Heart left ventricle (tissue), 16 donors: ENCODE data around the gene NAALADL2. TPM values are rescaled to one million over a fixed set of nuclear protein-coding genes. Genes with fewer than 3 reads are reported as not detected.

Experiments used
- ATAC-seq, 4 donors: fragments of 200-7000 bp; cut with Tn5 transposase; one replicate each; pipeline ENCODE4 v1.9.1; 2020 to 2022; ENCODE audit warnings: moderate library complexity in 4 of 4, mild to moderate bottlenecking in 3 of 4, moderate number of reproducible peaks in 1 of 4
- DNase-seq, 5 donors: peaks; one replicate each; pipeline ENCODE4 v3.0.0-alpha.2; 2020
- H3K27ac ChIP-seq, 12 donors: fragments of 200-600 bp; sonication (generic) in 4 of 12; one replicate each; pipeline versions ENCODE4 v1.5.0 to v1.8.0; 2016 to 2022; ENCODE audit warnings: mild to moderate bottlenecking in 2 of 12
- H3K27me3 ChIP-seq, 9 donors: fragments of 200-600 bp; sonication (generic) in 2 of 9; one replicate each; pipeline versions ENCODE4 v1.5.1 to v1.8.0; 2016 to 2022; ENCODE audit warnings: mild to moderate bottlenecking in 3 of 9
- H3K36me3 ChIP-seq, 9 donors: fragments of 200-600 bp; sonication (generic) in 2 of 9; one replicate each; pipeline versions ENCODE4 v1.5.0 to v1.8.0; 2018 to 2022; ENCODE audit warnings: mild to moderate bottlenecking in 2 of 9
- H3K4me1 ChIP-seq, 12 donors: fragments of 200-600 bp; sonication (generic) in 4 of 12; one replicate each; pipeline versions ENCODE4 v1.5.0 to v1.8.0; 2016 to 2022; ENCODE audit warnings: mild to moderate bottlenecking in 3 of 12
- H3K4me3 ChIP-seq, 12 donors: fragments of 200-600 bp; sonication (generic) in 4 of 12; one replicate each; pipeline versions ENCODE4 v1.5.0 to v1.8.0; 2017 to 2022; ENCODE audit warnings: mild to moderate bottlenecking in 9 of 12, moderate library complexity in 4 of 12
- H3K9me3 ChIP-seq, 12 donors: fragments of 200-600 bp; sonication (generic) in 4 of 12; one replicate each; pipeline versions ENCODE4 v1.5.0 to v1.8.0; 2016 to 2022; ENCODE audit warnings: mild to moderate bottlenecking in 1 of 12
- POLR2A ChIP-seq, 2 donors: fragments of 450-650 bp; IDR thresholded peaks; one replicate each; pipeline ENCODE4 v1.6.1; 2017; ENCODE audit warnings: antibody characterized with exemption in 2 of 2, mild to moderate bottlenecking in 2 of 2, moderate library complexity in 2 of 2
- WGBS, 4 donors: extraction: QIAGEN DNeasy Blood & Tissue Kit in 2 of 4; methylation state at CpG; one replicate each; pipeline versions ENCODE4 v1.1.5 to v1.1.7; 2013 to 2018; 5-methylcytosine and 5-hydroxymethylcytosine counted together
- intact Hi-C, 10 donors: fragments of 100-400 bp; cut with DNase I; formaldehyde crosslinking; loops; one replicate each; pipeline versions ENCODE4 v1.11.1 to v1.14.2; 2022
- polyA plus RNA-seq, 2 donors: library from polyadenylated mRNA; stranded (reverse); fragments of 200-250 nt; gene quantifications; one replicate each; pipeline ENCODE4 v1.2.3, GENCODE V29; 2013
- total RNA-seq, 9 donors: library from RNA; depleted of rRNA in 2 of 9; stranded (reverse); fragments of >200 nt in 2 of 9; fragmentation: NEBNext Ultra II Directional in 3 of 9; extraction: Animal tissue kit (Norgen Biotek cat#: 25700) in 3 of 9; gene quantifications; one replicate each; pipeline versions ENCODE4 v1.1.0 to v1.2.4, GENCODE V29; 2016 to 2023
- TF ChIP-seq, protein P1 (sequence below), 12 donors: fragments of 200-600 bp; sonication (generic) in 4 of 12; IDR thresholded peaks; one replicate each; pipeline versions ENCODE4 v1.5.0 to v1.8.0; 2018 to 2022; ENCODE audit warnings: antibody characterized with exemption in 12 of 12, mild to moderate bottlenecking in 5 of 12
- donor health status: ischemic (EF 13 %, LVEDD 7.1; RV severe dilation, severe dysfunction).
- donor health status: healthy with polysubstance abuse.
- donor health status: DM: no; HTN: yes; CAD: no.
- donor health status: DM: no; HTN: no; CAD: no.
- donor health status: ischemic (EF 25% LVEDD 6.9; RV normal size, moderate dysfunction).
- donor health status: ischemic (EF 25% LVEDD 5.7; RV mildly dilated, moderate dysfunction).
- donor health status: healthy.
- donor health status: DM: yes; HTN: yes; CAD: no.
- donor health status: ischemic (EF 35%, LVEDD 5.7; RV mildly dilated, moderate dysfunction).
- donor health status: nonischemic (EF 11% LVEDD 7.7; RV severe dilation, severe dysfunction).
- donor health status: DM: yes; HTN: yes; CAD: no.
- donor health status: PGD.
- donor health status: ischemic (EF 29% LVEDD 5.4; RV normal size, mild dysfunction).
- donor health status: nonischemic (EF 23%, LVEDD 6.1; RV moderate dilation, normal function).

The NAALADL2 gene
- total and polyA plus RNA-seq, 11 donors = 0.23 to 8.5 (median 3.0) TPM

DNA sequence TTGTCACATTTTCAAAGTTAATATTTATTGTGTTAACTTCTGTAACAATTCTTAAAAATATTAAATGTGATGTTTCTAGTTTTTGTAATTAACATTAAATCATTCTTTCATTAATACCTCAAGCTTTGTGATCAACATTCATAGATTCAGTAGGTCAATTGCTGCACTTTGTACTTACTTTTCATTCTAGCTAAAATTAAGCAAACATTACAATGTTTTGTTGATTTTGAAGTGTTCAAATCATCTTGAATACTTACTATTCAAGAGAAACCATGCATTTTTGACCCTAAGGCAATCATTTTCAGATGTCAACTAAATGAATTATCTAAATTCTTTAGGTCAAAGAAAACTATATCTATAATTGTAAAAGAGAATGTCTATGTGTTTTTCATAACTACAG lies 933.1 kb downstream of the NAALADL2 start:
- intact Hi-C loops = no loop called here
- Histone ChIP-seq H3K27ac (no peak overlapping the region), H3K9me3 (no peaks in the 10 kb centered on the region), H3K36me3 (no peaks in the 10 kb centered on the region), H3K27me3 (no peaks in the 10 kb centered on the region), H3K4me3 (no peak overlapping the region), H3K4me1 (no peaks in the 10 kb centered on the region)
- DNase-seq = no peak
- TF ChIP-seq, protein P1, sequence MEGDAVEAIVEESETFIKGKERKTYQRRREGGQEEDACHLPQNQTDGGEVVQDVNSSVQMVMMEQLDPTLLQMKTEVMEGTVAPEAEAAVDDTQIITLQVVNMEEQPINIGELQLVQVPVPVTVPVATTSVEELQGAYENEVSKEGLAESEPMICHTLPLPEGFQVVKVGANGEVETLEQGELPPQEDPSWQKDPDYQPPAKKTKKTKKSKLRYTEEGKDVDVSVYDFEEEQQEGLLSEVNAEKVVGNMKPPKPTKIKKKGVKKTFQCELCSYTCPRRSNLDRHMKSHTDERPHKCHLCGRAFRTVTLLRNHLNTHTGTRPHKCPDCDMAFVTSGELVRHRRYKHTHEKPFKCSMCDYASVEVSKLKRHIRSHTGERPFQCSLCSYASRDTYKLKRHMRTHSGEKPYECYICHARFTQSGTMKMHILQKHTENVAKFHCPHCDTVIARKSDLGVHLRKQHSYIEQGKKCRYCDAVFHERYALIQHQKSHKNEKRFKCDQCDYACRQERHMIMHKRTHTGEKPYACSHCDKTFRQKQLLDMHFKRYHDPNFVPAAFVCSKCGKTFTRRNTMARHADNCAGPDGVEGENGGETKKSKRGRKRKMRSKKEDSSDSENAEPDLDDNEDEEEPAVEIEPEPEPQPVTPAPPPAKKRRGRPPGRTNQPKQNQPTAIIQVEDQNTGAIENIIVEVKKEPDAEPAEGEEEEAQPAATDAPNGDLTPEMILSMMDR (IDR thresholded peaks at IDR 0.05) = no peak
- TF ChIP-seq POLR2A (IDR thresholded peaks at IDR 0.05) = no peak
- ATAC-seq = no peak

DNA sequence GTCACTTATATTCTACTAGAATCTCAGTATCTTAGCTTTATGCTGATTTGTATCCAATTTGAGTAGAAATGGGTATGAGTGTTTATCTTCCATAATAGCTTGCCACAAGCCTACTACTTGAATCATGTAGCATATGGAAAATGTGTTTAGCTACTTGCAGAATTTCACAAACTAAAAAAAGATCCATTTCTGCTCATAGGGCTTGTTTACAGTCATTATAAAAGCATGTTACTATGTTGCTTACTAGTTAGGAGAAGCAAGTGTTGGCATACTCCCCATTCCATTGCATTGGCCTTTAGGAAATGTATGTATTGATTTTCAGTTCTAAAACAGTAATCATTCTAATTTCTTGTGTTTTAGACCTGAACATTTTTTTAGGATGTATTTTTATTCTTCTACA lies 939.2 kb downstream of the NAALADL2 start:
- TF ChIP-seq POLR2A (IDR thresholded peaks at IDR 0.05) = no peak
- TF ChIP-seq, protein P1 (IDR thresholded peaks at IDR 0.05) = no peak
- intact Hi-C loops = no loop called here
- ATAC-seq = no peak
- H3K9me3 ChIP-seq = no peaks in the 10 kb centered on the region
- no peaks in the 10 kb centered on the region for H3K27me3 ChIP-seq
- H3K4me3 ChIP-seq = no peak overlapping the region
- H3K36me3 ChIP-seq = no peaks in the 10 kb centered on the region
- H3K4me1 ChIP-seq = no peaks in the 10 kb centered on the region
- no peak overlapping the region for H3K27ac ChIP-seq
- no peak for DNase-seq

DNA sequence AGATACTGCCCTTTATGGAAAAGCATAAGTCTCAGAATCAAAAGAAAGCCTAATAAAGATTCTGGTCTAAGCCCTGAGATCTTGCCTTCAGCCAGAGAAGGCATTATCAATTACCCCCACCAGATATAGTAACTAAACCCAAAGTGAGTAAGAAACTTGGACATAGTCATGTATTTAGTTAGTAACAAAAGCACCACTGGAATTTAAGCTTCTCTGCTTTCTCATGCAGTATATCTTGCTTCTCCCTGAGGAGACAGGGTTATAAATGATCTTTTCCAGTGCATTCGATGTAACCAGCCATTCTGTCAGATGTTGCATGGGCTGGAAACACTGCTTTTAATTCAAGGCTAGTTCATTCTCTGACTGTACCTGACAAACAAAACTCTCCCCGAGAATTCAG lies 946.7 kb downstream of the NAALADL2 start:
- intact Hi-C loops = no loop called here
- no peaks in the 10 kb centered on the region for H3K4me1 ChIP-seq
- DNase-seq (no peak), ATAC-seq (no peak)
- H3K36me3 ChIP-seq = no peaks in the 10 kb centered on the region
- H3K4me3 ChIP-seq = no peak overlapping the region
- WGBS, 4 donors = 56 to 66% (median 62%) methylated on average over 2 of the region's 2 CpGs
- H3K9me3 ChIP-seq = no peaks in the 10 kb centered on the region
- H3K27me3 ChIP-seq = no peaks in the 10 kb centered on the region
- H3K27ac ChIP-seq = no peak overlapping the region
- TF ChIP-seq, protein P1 (IDR thresholded peaks at IDR 0.05) = no peak
- no peak for TF ChIP-seq POLR2A (IDR thresholded peaks at IDR 0.05)

DNA sequence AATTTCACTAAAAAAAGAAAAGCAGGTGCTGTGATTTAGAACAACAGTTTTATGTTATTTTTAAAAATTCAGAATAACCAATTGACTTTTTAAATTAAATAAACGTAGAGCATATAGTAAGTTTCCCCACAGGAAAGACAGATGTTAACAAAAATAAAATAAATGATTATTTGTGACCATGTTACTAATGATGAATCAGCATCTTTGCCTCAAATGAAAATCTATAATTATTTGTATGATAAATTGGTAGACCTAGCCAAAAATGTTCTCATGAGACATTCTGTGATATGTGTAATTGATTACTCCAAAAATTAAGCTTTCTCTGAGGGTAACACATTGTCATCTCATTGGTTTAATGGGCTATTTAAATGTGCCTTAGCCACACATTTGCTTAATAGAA lies 948.0 kb downstream of the NAALADL2 start:
- intact Hi-C loops = no loop called here
- no peak for ATAC-seq
- 67 to 74% (median 70%) methylated on average over 1 of the region's 1 CpG for WGBS, 4 donors

More for the DNA sequence above, 948.0 kb downstream of the NAALADL2 start:
- no peak for TF ChIP-seq POLR2A (IDR thresholded peaks at IDR 0.05)
- TF ChIP-seq, protein P1 (IDR thresholded peaks at IDR 0.05) = no peak
- Histone ChIP-seq H3K27me3 (no peaks in the 10 kb centered on the region), H3K4me1 (no peaks in the 10 kb centered on the region), H3K27ac (no peak overlapping the region), H3K4me3 (no peak overlapping the region), H3K36me3 (no peaks in the 10 kb centered on the region), H3K9me3 (no peaks in the 10 kb centered on the region)
- DNase-seq = no peak
